A673 (cell line): ENCODE results near the gene ASB11. TPM values are rescaled to one million over a fixed set of nuclear protein-coding genes. Genes with fewer than 3 reads are reported as not detected.

ENCODE experiments used
- BruUV-seq: library from RNA; stranded (reverse); fragments of 400-500 nt; replicated peaks from 2 replicates; lab custom pipeline; 2021; lab: Mats Ljungman, UMichigan
- CTCF ChIA-PET: fragments of 300-600 bp; sonication (Branson Sonifier 250); formaldehyde crosslinking; loops from one replicate; lab custom pipeline; 2022; ENCODE audit warnings: antibody characterized with exemption; lab: Charles Lee
- POLR2A ChIA-PET: fragments of 300-600 bp; sonication (Branson Sonifier 250); formaldehyde crosslinking; loops from one replicate; lab custom pipeline; 2022; ENCODE audit warnings: antibody characterized with exemption; ENCODE audit not compliant: low non-redundant PET; lab: Charles Lee
- DNase-seq: peaks from one replicate; pipeline ENCODE4 v3.0.0-alpha.2; 2015; ENCODE audit warnings: low spot score
- H3K27ac ChIP-seq: fragments of 200-600 bp; sonication (generic); 2 replicates; pipeline ENCODE4 v1.5.1; 2016; ENCODE audit warnings: mixed run types, low read depth, mild to moderate bottlenecking, mixed read lengths, antibody characterized with exemption, low read length; ENCODE audit not compliant: poor library complexity, severe bottlenecking
- H3K27me3 ChIP-seq: fragments of 200-600 bp; sonication (generic); replicated peaks from 2 replicates; pipeline ENCODE4 v1.6.1; 2017; ENCODE audit warnings: mixed run types, low read depth, mild to moderate bottlenecking, mixed read lengths, antibody characterized with exemption, low read length; ENCODE audit not compliant: insufficient read depth, poor library complexity
- H3K36me3 ChIP-seq: fragments of 200-600 bp; sonication (generic); 2 replicates; pipeline ENCODE4 v1.6.1; 2016; ENCODE audit warnings: mixed run types, mild to moderate bottlenecking, mixed read lengths, antibody characterized with exemption, low read length; ENCODE audit not compliant: insufficient read depth, poor library complexity, severe bottlenecking
- H3K4me1 ChIP-seq: fragments of 200-600 bp; sonication (generic); 2 replicates; pipeline ENCODE4 v1.6.1; 2017; ENCODE audit warnings: mixed run types, mild to moderate bottlenecking, mixed read lengths, antibody characterized with exemption, low read length; ENCODE audit not compliant: insufficient read depth, poor library complexity, severe bottlenecking
- H3K4me3 ChIP-seq: fragments of 200-600 bp; sonication (generic); 2 replicates; pipeline ENCODE4 v1.5.1; 2016; ENCODE audit warnings: low read depth, mixed run types, mild to moderate bottlenecking, mixed read lengths, low read length; ENCODE audit not compliant: poor library complexity, severe bottlenecking
- H3K9me3 ChIP-seq: fragments of 200-600 bp; sonication (generic); 2 replicates; pipeline ENCODE4 v1.6.1; 2016; ENCODE audit warnings: mixed run types, low read depth, mild to moderate bottlenecking, mixed read lengths, antibody characterized with exemption, low read length; ENCODE audit not compliant: poor library complexity, severe bottlenecking
- EZH2 ChIP-seq: fragments of 200-600 bp; sonication (generic); IDR thresholded peaks from 2 replicates; pipeline ENCODE4 v1.6.1; 2017; ENCODE audit warnings: borderline replicate concordance, low read depth, mild to moderate bottlenecking, mixed read lengths, antibody characterized with exemption, low read length; ENCODE audit not compliant: poor library complexity, severe bottlenecking
- intact Hi-C: fragments of 100-400 bp; cut with micrococcal nuclease; formaldehyde crosslinking; loops from one replicate; pipeline ENCODE4 v1.10.0; 2022; ENCODE audit not compliant: unreplicated experiment
- total RNA-seq: library from RNA; stranded (reverse); gene quantifications from 2 replicates; pipeline ENCODE4 v1.2.3, GENCODE V29; 2021
- TF ChIP-seq, protein P1 (sequence below): fragments of 300-800, 200-600 bp; sonication (generic); conservative IDR thresholded peaks from 2 replicates; pipeline ENCODE4 v1.5.1; 2017; ENCODE audit warnings: low read depth, mild to moderate bottlenecking, antibody characterized with exemption, low read length, moderate library complexity, mixed read lengths

Gene ASB11
- total RNA-seq, 1 experiment from 2014 or later: 0.62 TPM

DNA sequence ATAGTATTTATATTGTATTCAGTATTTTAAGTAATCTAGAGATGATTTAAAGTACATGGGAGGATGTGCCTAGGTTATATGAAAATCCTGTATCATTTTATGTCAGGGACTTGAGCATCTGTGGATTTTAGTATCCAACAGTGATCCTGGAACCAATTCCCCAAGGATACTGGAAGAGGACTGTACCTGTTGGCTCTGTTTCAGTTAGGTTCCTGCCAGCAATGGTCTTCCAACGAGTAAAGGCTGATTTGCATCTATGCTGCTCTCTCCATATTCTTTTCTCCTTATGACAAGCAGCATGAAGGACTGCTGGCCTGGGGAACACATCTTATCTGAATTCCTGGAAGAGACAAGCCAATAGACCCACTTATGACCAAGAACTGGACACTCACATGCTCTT lies 80.4 kb downstream of the ASB11 start:
- no peaks in the 10 kb centered on the region for H3K36me3 ChIP-seq
- DNase-seq: no peak
- H3K27ac ChIP-seq: no peak overlapping the region
- intact Hi-C loops: no loop called here
- no peak overlapping the region for H3K4me3 ChIP-seq
- ChIA-PET CTCF (no interaction called here), POLR2A (no interaction called here)
- TF ChIP-seq, protein P1, sequence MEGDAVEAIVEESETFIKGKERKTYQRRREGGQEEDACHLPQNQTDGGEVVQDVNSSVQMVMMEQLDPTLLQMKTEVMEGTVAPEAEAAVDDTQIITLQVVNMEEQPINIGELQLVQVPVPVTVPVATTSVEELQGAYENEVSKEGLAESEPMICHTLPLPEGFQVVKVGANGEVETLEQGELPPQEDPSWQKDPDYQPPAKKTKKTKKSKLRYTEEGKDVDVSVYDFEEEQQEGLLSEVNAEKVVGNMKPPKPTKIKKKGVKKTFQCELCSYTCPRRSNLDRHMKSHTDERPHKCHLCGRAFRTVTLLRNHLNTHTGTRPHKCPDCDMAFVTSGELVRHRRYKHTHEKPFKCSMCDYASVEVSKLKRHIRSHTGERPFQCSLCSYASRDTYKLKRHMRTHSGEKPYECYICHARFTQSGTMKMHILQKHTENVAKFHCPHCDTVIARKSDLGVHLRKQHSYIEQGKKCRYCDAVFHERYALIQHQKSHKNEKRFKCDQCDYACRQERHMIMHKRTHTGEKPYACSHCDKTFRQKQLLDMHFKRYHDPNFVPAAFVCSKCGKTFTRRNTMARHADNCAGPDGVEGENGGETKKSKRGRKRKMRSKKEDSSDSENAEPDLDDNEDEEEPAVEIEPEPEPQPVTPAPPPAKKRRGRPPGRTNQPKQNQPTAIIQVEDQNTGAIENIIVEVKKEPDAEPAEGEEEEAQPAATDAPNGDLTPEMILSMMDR: no peak
- TF ChIP-seq EZH2: no peak
- H3K4me1 ChIP-seq: no peaks in the 10 kb centered on the region
- no TSS peak for BruUV-seq
- no peaks in the 10 kb centered on the region for H3K27me3 ChIP-seq
- H3K9me3 ChIP-seq: no peaks in the 10 kb centered on the region

DNA sequence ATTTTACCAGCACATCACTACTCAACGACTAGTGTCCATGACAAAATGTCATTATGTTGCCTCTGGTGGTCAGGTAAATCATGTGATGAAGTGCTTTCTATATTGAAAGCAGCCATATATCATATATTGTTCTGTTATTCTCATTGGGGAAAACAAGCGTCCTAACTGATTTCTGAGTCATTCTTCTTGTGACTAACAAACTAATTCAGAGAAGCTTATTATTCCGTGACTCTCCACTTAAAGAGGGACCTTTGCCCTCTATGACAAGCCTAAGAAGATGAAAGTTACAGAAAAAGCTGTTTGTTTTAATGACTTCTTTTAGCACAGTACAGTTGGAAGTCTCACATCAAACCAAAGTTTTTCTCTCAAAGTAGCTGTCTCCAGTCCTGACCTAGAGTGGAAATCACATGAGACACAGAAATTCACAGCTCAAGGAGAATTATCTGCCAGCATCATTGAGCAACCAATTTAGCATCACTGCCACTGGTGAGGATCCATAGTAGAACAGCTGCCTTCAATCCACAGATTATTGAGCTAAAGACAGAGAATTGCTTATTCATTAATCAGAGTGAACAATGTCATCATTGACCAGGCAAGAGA lies 81.9 kb downstream of the ASB11 start:
- Histone ChIP-seq H3K9me3 (no peaks in the 10 kb centered on the region), H3K27me3 (no peaks in the 10 kb centered on the region), H3K27ac (no peak overlapping the region), H3K36me3 (no peaks in the 10 kb centered on the region), H3K4me3 (no peak overlapping the region), H3K4me1 (no peaks in the 10 kb centered on the region)
- BruUV-seq: no TSS peak
- POLR2A ChIA-PET: no interaction called here
- CTCF ChIA-PET: interaction anchor here (1.1 kb wide), 1 partner anchor 9 kb away, joined by 4 read pairs; no protein-coding TSS in a partner anchor
- intact Hi-C loops: no loop called here
- TF ChIP-seq EZH2: no peak
- TF ChIP-seq, protein P1: no peak
- DNase-seq: no peak

Other genes with a start within 250 kb of the ASB11 start
- gene ASB9, start 45.6 kb downstream of the ASB11 start, total RNA-seq: not detected in 2 replicates
- gene PIGA, start 19.9 kb upstream of the ASB11 start, total RNA-seq: 16.8 and 17.4 TPM in 2 replicates
- 0.62 and 0.90 TPM in 2 replicates for gene VEGFD, start 68.8 kb upstream of the ASB11 start, total RNA-seq
- 58.0 and 74.2 TPM in 2 replicates for gene PIR, start 177.7 kb upstream of the ASB11 start, total RNA-seq
- gene BMX, start 185.2 kb upstream of the ASB11 start, total RNA-seq: not detected in 2 replicates